Head of caudate nucleus (tissue), 42 donors: ENCODE data around the gene NR1D1.

Experiments used
- DNase-seq, 42 donors: peaks; one replicate each; pipeline versions ENCODE4 v3.0.0 to v3.0.0-alpha.2; 2020 to 2021; ENCODE audit warnings: mixed read lengths in 7 of 42
- intact Hi-C: fragments of 100-400 bp; cut with DNase I; formaldehyde crosslinking; loops from one replicate; pipeline ENCODE4 v1.15.0; 2022

NR1D1 gene

DNA sequence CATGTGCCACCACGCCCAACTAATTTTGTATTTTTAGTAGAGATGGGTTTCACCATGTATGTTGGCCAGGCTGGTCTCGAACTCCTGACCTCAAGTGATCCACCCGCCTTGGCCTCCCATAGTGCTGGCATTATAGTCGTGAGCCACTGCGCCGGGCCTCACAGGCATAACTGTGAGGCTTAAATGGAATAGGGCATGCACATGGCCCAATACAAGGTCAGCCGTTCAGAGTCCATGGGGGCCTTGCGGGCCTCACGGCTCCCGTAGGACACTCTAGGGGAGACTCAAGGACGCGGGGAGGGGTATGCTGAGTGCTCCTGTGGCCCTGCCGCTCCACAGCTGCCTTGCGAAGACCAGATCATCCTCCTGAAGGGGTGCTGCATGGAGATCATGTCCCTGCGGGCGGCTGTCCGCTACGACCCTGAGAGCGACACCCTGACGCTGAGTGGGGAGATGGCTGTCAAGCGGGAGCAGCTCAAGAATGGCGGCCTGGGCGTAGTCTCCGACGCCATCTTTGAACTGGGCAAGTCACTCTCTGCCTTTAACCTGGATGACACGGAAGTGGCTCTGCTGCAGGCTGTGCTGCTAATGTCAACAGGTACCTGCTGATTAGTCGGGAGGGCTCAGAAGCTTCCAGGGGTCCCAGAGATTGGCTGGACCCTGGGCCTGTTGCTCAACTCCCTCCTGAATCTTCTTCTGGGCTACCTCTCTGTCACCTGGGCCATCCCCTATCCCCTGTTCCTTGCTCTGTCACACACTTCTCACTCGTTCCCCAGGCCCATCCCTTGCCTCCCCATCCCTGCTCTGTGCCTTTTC is 12.3 kb downstream of the NR1D1 start:
- no peak for DNase-seq
- intact Hi-C loops = loop anchor here (10.0 kb wide), 1 partner anchor 73 kb away; the partner anchor contains the start of gene CSF3

DNA sequence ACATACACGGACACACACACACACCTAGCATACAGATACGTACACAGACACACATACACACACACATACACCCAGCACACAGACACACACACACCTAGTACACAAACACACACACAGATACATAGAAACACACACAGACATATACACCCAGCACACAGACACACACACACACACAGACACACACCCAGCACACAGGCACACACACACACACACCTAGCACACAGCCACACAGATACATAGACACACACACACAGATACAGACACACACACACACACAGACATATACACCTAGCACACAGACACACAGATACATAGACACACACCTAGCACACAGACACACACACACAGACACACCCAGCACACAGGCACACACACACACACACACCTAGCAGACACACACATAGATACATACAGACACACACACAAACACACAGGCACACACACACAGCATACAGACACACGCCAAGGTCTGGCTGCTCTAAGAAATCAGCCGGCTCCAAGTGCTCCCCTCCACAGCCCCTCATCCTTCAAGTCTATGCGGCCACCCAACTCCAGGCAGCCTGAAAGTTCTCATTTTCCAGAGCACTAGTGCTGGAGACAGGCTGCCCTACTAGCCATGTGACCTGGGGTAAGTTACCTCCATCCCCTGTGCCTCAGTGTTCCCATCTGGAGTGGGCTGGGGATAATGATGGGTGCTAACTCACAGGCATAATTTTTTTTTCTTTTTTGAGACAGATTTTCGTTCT is 13.2 kb downstream of the NR1D1 start:
- intact Hi-C loops = loop anchor here (10.0 kb wide), 1 partner anchor 72 kb away; the partner anchor contains the start of gene CSF3
- no peak for DNase-seq

DNA sequence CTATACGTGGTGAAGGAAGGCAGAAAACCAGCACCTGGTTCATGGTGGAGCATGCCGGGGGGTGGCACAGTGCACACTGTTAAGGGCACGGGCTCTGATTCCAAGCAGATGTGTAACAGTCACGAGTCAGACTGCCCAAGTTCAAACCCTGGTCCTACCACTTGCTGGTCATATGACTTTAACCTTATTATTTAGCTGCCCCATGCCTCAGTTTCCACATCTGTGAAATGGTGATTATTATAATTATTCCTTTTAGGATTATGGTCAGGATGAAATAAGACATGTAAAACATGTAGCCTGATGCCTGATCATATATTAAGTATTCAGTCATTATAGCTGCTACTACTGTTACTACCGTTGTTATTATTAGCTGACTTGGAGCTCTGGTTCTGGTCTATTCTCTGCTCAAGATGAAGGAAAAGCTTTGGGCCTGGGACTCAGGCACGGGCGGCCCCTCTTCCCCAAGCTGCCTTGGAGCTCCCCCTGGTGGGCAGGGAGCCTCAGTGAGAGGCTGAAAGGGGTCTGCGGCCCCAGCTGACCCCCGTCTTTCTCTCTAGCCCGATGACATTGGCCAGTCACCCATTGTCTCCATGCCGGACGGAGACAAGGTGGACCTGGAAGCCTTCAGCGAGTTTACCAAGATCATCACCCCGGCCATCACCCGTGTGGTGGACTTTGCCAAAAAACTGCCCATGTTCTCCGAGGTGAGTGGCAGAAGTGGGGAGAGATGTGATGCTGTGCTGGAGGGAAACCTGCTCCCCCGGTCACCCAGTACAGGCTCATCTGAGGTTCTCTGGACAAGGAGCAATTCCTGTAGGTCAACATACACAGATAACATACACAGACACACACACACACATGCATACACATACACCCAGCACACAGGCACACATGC is 14.0 kb downstream of the NR1D1 start:
- intact Hi-C loops = loop anchor here (10.0 kb wide), 1 partner anchor 72 kb away; the partner anchor contains the start of gene CSF3
- peak in 21 of 42 donors; percentile 14 to 87 (median 66) for DNase-seq

DNA sequence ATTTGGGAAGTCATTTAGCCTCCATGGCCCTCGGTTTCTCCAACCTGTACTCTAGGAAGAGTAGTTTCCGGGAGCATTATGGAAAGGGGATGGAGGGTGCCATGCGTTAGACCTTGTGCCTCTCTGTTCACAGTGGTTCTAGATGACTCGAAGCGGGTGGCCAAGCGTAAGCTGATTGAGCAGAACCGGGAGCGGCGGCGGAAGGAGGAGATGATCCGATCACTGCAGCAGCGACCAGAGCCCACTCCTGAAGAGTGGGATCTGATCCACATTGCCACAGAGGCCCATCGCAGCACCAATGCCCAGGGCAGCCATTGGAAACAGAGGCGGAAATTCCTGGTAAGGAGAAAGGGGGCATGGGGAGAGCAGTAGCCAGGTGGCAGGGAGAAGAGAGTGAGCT is 15.9 kb downstream of the NR1D1 start:
- no peak for DNase-seq
- intact Hi-C loops = loop anchor here (10.0 kb wide), 1 partner anchor 70 kb away; the partner anchor contains the start of gene CSF3

DNA sequence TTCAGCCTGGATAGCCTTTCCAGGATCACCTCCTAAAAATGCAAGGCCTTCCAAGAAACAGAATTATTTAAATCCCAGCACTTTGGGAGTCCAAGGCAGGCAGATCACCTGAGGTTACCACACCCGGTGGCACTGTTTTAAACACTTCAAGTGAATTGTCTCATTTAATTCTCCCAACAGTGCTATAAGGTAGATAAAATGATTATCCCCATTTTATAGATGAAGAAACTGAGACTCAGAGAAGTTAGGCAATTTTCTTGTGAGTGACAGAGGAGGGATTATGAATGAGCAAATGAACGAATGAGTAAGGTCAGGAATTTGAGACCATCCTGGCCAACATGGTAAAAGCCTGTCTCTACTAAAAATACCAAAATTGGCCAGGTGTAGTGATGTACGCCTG is 20.8 kb downstream of the NR1D1 start:
- intact Hi-C loops = no loop called here
- no peak for DNase-seq

DNA sequence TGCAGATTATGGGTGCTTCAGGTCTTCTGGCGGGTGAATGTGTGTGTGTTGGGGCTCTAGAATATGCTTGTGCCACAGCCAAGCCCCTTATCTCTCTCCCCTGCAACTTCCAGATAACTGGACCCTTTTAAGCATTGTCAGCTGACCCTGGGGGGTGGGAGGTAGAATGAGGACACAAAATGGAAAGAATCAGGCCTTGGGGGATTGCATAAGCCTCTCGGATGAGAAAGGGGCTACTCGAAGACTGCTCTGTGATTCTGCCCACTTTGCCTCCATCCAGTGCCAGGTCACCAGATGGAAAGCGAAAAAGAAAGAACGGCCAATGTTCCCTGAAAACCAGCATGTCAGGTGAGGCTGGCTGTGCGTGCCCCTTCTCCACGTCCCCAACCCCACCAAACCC is 23.8 kb downstream of the NR1D1 start:
- no peak for DNase-seq
- intact Hi-C loops = no loop called here

DNA sequence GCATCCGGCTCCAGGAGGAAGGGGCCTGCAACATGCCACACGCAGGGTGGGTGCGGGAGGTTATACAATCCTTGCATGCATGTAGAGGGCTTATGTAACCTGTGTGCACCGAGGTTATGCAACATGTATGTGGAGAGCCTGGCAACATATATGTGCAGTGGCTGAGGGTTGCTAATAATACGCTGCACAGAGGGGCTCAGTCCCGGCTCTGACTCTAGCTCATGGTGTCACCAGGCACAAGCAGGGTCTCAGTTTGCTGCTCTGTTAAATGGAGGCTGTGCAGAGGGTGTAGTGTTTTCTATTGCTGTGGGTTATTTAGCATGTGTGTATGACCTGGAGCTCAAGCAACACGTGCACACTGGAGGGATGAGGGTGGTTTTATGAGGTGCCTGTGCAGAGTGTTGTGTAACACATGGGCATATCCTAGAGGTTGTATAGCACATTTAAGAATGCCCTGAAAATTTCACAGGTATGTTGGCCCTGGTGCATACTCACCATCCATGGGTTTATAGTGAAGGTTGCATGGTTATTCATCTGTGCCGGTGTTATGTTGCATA is 24.4 kb downstream of the NR1D1 start:
- intact Hi-C loops = no loop called here
- DNase-seq = peak in 1 of 42 donors; percentile 1

DNA sequence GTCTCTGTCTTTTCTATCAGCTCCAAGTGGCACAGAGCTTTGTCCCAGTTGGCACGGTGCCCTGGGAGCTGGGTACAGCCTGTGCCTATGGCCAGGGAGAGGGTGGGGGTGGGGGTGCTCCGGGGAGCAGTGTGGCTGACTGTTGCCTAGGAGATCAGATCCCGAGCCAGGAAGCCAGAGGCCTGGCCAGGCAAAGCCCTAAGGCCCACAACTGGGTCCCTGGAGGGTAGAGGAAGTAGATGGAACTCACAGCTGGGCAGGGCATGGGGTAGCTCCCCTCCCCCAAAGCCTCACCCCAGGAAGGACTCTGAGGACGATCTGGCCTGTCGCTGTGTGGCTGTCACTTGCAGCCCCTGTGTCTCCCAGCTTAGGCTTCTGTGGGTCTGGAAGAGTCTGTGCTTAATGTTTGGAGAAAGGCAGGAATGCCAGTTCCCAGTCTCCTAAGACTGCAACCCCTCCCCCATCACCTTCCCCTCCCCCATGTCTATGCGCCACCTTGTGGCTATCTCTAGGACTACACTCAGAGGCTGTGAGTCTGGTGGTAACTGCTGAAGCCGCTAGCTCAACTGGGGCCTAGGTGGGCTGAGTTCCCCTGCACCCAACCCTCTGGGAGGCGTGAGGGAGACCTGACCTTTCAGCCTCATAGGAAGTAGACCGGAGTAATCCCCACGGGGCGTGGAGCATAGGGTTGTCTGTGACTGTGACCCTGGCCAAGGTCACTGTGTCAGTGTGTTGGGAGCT is 25.0 kb downstream of the NR1D1 start:
- peak; percentile 69 to 94 (median 84) for DNase-seq
- intact Hi-C loops = no loop called here

DNA sequence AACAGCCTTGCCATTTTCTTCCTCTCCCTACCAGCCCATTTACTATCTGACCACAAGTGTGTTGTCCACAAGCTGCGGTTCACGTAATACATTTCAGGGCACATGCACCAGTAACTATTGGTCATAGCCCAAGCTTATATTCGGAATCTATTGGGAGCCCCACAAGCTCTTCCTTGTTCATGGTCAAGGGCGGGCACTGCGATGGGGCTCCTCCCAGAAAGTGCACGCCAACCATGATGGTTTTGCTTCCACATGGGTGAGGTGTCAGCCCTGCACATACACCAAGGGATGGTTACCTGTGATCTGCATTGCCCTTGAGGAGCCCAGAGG is 25.6 kb downstream of the NR1D1 start:
- intact Hi-C loops = loop anchor here (5.0 kb wide), 1 partner anchor 32 kb away; no protein-coding TSS in a partner anchor
- DNase-seq = no peak

DNA sequence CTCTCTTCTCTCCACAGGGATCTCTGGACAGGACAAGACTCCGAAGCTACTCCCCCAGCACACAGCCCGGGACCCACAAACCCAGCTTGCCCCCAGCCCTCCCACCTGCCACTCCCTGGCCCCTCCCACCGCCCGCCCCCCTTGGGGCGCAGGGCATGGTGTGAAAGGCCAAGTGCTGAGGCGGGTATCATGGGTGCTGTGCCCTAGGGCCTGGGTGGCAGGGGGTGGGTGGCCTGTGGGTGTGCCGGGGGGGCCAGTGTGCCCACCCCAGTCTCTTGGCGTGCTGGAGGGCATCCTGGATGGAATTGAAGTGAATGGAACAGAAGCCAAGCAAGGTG is 26.2 kb downstream of the NR1D1 start:
- intact Hi-C loops = loop anchor here (5.0 kb wide), 1 partner anchor 33 kb away; no protein-coding TSS in a partner anchor
- no peak for DNase-seq

DNA sequence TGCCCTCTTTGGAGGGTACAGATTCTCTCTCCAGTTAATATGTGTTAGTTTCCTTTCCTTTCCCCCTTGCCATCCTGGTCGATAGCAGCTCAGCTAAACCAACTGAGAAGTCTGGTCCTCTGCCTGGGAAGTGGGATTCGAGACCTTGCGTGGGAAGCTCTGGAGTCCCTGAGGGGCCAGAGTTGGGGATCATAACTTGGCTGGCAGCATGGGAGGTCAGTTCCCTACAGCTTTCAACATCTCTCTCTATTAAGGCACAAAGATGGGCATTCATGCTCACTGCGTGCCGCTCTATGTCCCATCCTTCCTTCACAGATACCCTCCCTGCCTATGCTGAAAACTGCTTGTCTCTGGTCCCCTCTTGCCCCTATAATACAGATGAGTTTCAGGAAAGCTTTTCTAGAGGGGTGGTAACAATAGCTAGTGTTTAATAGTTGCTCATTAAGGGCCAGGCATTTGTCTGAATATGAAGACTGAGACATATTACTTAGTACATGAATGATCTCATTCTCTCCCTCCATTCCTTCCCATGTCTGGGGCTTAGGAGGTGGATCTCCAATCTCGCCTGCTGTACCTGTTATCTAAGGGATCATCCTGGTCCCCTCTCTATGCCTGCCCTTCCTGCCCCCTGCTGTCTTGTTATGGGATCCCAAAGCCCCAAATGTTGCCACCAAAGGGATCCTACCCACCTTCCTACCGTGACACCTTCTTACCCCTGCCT is 26.8 kb downstream of the NR1D1 start:
- intact Hi-C loops = loop anchor here (5.0 kb wide), 1 partner anchor 34 kb away; no protein-coding TSS in a partner anchor
- peak in 11 of 42 donors; percentile 23 to 62 (median 44) for DNase-seq

DNA sequence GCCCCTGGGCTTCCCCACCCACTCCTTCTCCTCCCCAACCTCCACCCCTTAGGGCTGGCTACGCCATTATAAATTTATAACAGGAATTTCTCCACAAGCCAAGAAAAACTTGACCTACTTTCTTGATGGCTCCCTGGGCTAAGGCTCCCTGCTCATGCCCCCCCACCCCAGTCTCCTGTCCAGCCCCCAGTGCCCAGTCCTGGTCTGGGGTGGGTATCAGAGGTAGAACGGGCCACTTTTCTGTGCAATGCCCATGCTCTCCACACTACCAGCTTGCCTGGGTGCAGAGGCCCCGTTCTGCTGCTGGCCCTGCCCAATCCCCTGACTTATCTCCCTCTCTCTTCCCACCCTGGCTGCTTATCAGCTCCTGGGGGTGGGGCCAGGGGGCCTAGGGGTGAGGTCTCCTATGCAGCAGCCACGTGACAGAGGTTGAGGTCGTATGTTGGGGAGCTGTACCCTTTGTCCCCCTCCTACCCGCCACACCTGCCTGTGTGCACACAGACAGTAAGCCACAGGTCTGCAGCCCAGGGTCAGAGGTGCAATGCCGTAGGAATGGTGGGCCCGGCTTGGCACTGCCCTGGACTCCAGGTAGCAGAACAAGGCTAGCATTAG is 27.5 kb downstream of the NR1D1 start:
- intact Hi-C loops = loop anchor here (5.0 kb wide), 1 partner anchor 34 kb away; no protein-coding TSS in a partner anchor
- DNase-seq = peak in 6 of 42 donors; percentile 23 to 51 (median 38)

DNA sequence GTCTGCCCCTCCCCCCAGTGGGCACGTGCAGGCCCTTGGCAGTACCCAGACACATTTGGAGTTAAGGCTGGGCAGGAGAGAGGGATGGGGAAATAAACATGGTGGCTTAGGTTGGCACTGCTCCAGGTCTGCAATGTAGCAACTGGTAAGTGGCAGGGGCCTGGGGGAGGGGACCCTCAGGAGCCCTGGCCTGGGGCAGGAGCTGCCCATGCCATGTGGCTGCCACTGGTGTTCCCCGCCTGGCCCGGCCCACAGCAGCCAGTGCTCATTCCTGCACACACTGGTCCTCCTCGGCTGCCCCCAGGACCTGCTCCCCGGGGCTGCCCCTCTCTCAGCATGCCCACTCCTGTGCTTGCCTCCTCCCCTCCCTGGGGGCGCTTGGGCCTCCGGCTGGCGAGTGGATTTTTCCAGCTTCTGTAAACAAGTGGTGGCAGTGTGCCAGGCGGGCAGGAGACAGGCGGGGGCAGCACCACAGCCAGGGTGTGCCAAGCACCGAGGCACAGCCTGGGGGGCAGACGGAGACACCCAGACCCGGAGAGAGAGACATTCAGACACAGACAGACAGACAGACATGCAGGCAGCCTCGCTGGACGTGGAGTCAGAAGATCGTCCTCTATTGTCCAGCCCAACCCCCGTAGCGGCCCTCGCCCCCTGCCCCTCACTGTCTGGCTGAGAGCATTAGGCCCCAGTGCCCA is 28.2 kb downstream of the NR1D1 start:
- intact Hi-C loops = loop anchor here (5.0 kb wide), 1 partner anchor 35 kb away; no protein-coding TSS in a partner anchor
- peak; percentile 90 to 99 (median 95) for DNase-seq

DNA sequence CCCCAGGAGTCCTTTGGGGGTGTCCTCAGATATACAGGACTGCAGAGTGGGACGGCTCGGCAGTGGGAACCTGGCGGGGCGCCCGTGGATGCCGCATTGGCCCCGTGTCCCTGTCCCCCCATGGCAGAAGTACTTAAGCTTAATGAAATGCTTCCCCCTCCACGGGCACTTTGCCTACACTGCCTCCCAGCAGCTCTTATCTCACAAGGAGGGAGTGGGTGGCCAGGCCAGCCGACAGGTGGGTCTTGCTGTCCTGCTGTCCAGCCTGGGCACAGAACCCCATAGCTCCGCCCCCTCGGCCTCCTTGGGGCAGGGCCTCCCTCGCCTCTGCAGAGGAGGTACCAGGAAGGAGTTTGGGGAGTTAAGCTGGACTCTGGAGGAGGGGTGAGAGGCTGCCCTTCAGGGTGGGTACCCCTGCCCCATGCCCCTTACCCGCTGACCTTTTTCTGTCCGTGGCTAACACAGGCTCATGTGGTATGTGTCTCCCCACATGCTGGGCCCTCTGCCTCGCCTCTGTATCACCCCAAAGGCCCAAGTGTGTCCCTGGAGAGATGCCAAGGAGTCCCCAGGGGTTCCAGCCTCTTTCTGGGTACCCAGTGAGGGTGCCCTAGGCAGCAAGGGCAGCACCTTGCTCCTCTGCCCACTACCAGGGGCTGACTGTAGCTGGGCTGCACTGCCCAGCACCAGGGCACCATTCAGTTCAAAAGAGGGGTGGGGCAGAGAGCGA is 28.9 kb downstream of the NR1D1 start:
- intact Hi-C loops = loop anchor here (5.0 kb wide), 1 partner anchor 36 kb away; no protein-coding TSS in a partner anchor
- DNase-seq = peak in 39 of 42 donors; percentile 49 to 86 (median 73)

DNA sequence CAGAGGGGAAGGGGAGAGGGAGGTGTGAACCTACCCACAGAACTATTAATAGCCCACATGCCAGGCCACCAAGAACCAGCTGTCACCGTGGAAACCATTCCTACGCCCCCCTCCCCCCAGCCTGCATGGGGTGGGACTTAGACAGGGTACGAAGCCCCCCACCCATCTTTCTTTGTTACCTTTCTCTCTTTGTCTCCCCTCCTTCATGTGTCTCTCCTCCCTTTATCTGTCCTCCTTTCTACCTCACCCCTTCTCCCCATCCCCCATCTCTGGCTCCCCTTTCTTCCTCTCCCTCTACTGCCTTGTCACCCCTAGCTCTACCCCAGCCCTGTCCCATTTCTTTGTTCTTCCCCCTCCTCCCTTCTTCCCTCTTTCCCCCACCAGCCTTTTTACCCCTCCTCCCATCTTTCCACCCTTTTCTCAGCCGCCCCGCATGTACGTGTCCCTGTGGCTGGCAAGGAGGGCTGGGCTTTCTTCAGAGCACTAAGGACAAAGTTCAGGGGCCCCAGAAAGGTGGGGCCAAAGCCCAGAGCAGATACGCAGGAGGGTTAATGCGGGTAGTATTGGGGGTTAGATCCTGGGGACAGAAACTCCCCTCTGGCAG is 29.6 kb downstream of the NR1D1 start:
- peak in 2 of 42 donors; percentile 2 to 36 for DNase-seq
- intact Hi-C loops = loop anchor here (5.0 kb wide), 1 partner anchor 36 kb away; no protein-coding TSS in a partner anchor
